Astrocyte (in vitro differentiated cells and primary cell): ENCODE measurements around the gene SOHLH1.

ENCODE experiments used
- EZH2 ChIP-seq: IDR thresholded peaks from 2 replicates; pipeline ENCODE4 v1.6.1; 2012; ENCODE audit warnings: mild to moderate bottlenecking, low read length, inconsistent platforms; ENCODE audit not compliant: insufficient read depth
- TF ChIP-seq, protein P1 (sequence below): IDR thresholded peaks from 2 replicates; pipeline ENCODE4 v1.5.1; 2011; ENCODE audit warnings: low read depth, mild to moderate bottlenecking, inconsistent platforms, low read length, moderate library complexity; ENCODE audit not compliant: insufficient read depth

DNA sequence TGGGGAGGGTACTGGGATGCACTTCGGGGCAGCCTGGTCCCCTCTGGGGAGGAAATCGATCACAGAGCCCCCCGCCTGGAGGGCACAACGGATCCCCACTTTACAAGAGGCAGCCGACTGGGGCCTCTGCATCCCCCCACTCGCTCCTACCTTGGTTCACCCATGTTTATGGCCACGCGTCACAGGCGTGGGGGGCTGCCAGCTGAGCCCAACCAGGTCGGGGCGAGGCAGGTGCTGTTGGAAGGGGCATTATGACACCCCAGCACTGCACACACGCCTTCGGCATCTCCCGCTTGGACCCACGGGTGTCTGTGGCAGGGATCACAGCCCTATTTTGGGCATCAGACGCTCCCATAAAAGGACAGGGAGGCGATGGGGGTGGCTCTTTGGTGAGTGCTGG lies 14.6 kb downstream of the SOHLH1 start:
- TF ChIP-seq, protein P1, sequence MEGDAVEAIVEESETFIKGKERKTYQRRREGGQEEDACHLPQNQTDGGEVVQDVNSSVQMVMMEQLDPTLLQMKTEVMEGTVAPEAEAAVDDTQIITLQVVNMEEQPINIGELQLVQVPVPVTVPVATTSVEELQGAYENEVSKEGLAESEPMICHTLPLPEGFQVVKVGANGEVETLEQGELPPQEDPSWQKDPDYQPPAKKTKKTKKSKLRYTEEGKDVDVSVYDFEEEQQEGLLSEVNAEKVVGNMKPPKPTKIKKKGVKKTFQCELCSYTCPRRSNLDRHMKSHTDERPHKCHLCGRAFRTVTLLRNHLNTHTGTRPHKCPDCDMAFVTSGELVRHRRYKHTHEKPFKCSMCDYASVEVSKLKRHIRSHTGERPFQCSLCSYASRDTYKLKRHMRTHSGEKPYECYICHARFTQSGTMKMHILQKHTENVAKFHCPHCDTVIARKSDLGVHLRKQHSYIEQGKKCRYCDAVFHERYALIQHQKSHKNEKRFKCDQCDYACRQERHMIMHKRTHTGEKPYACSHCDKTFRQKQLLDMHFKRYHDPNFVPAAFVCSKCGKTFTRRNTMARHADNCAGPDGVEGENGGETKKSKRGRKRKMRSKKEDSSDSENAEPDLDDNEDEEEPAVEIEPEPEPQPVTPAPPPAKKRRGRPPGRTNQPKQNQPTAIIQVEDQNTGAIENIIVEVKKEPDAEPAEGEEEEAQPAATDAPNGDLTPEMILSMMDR, result no peak
- no peak for TF ChIP-seq EZH2
